Measurements from ENCODE around the gene SLC37A1.

GRCh38 chr21:42567214-42567555 is 53.5 kb downstream of the SLC37A1 start:
- no peak for TF ChIP-seq CTCF (IDR thresholded peaks at IDR 0.05; ENCODE audit: borderline replicate concordance, extremely low read depth, low read length, poor library complexity, severe bottlenecking)
- no peak for TF ChIP-seq EZH2 (IDR thresholded peaks at IDR 0.05; ENCODE audit: borderline replicate concordance, low read depth, low read length, severe bottlenecking)
